Mesenchymal stem cell (in vitro differentiated cells and primary cell): ENCODE data around the gene MLKL.

Source experiments
- DNase-seq: peaks from one replicate; pipeline ENCODE4 v3.0.0-alpha.2; 2013
- H2AFZ ChIP-seq: one replicate; pipeline ENCODE4 v1.6.1; 2013; ENCODE audit warnings: low read depth, mild to moderate bottlenecking, control low read depth, inconsistent platforms, low read length, moderate library complexity
- H2AK5ac ChIP-seq: 2 replicates; pipeline ENCODE4 v1.6.1; 2013; ENCODE audit warnings: low read length, moderate library complexity, mild to moderate bottlenecking, inconsistent platforms; ENCODE audit not compliant: severe bottlenecking
- H2BK120ac ChIP-seq: one replicate; pipeline ENCODE4 v1.6.1; 2013; ENCODE audit warnings: low read depth, mild to moderate bottlenecking, inconsistent platforms, low read length, moderate library complexity
- H2BK12ac ChIP-seq, 2 experiments: one replicate each; pipeline ENCODE4 v1.6.1; 2013; ENCODE audit warnings: inconsistent platforms in 2 of 2, low read length in 2 of 2, mild to moderate bottlenecking in 2 of 2, moderate library complexity in 2 of 2, control low read depth in 1 of 2
- H2BK15ac ChIP-seq: one replicate; pipeline ENCODE4 v1.6.1; 2013; ENCODE audit warnings: mild to moderate bottlenecking, low read depth, inconsistent platforms; ENCODE audit not compliant: poor library complexity, severe bottlenecking
- H2BK5ac ChIP-seq: 2 replicates; pipeline ENCODE4 v1.6.1; 2013; ENCODE audit warnings: low read depth, mild to moderate bottlenecking, low read length, control low read depth, inconsistent platforms; ENCODE audit not compliant: poor library complexity, severe bottlenecking
- H3K14ac ChIP-seq, 2 experiments: one replicate each; pipeline ENCODE4 v1.6.1; 2013; ENCODE audit warnings: inconsistent platforms in 2 of 2, low read length in 2 of 2, control low read depth in 1 of 2, mild to moderate bottlenecking in 1 of 2, moderate library complexity in 1 of 2
- H3K18ac ChIP-seq, 2 experiments: one replicate each; pipeline ENCODE4 v1.6.1; 2013; ENCODE audit warnings: inconsistent platforms in 2 of 2, low read length in 2 of 2, control low read depth in 1 of 2, low read depth in 1 of 2, mild to moderate bottlenecking in 1 of 2
- H3K23ac ChIP-seq, 2 experiments: one replicate each; pipeline ENCODE4 v1.6.1; 2013; ENCODE audit warnings: inconsistent platforms in 2 of 2, low read length in 2 of 2, mild to moderate bottlenecking in 2 of 2, moderate library complexity in 2 of 2, control low read depth in 1 of 2
- H3K27ac ChIP-seq: 2 replicates; pipeline ENCODE4 v1.5.1; 2013; ENCODE audit warnings: mild to moderate bottlenecking, moderate library complexity, low read length, control low read depth, inconsistent platforms; ENCODE audit not compliant: poor library complexity, severe bottlenecking
- H3K27me3 ChIP-seq, 2 experiments: 2 replicates each; pipeline versions ENCODE4 v1.6.1 to v1.7.0; 2013; ENCODE audit warnings: low read length in 2 of 2, mild to moderate bottlenecking in 2 of 2, moderate library complexity in 2 of 2, control low read depth in 1 of 2, inconsistent platforms in 1 of 2; ENCODE audit not compliant: control insufficient read depth in 1 of 2, insufficient read depth in 1 of 2
- H3K36me3 ChIP-seq, 2 experiments: 2 replicates each; pipeline versions ENCODE4 v1.6.1 to v1.7.0; 2013; ENCODE audit warnings: low read length in 2 of 2, control low read depth in 1 of 2, inconsistent platforms in 1 of 2, low read depth in 1 of 2, mild to moderate bottlenecking in 1 of 2; ENCODE audit not compliant: insufficient read depth in 2 of 2, control insufficient read depth in 1 of 2
- H3K4ac ChIP-seq, 2 experiments: one replicate each; pipeline ENCODE4 v1.6.1; 2013; ENCODE audit warnings: inconsistent platforms in 2 of 2, low read length in 2 of 2, mild to moderate bottlenecking in 2 of 2, moderate library complexity in 2 of 2, control low read depth in 1 of 2, low read depth in 1 of 2
- H3K4me1 ChIP-seq: 2 replicates; pipeline ENCODE4 v1.6.1; 2013; ENCODE audit warnings: low read depth, low read length, control low read depth; ENCODE audit not compliant: control insufficient read depth, insufficient read depth
- H3K4me2 ChIP-seq: 2 replicates; pipeline ENCODE4 v1.6.1; 2013; ENCODE audit warnings: low read length, mild to moderate bottlenecking, inconsistent platforms; ENCODE audit not compliant: poor library complexity, severe bottlenecking
- H3K4me3 ChIP-seq, 2 experiments: 2 replicates each; pipeline versions ENCODE4 v1.5.1 to v1.7.0; 2013; ENCODE audit warnings: low read length in 2 of 2, mild to moderate bottlenecking in 2 of 2, control low read depth in 1 of 2, low read depth in 1 of 2; ENCODE audit not compliant: insufficient read depth in 1 of 2
- H3K79me1 ChIP-seq: replicated peaks from 2 replicates; pipeline ENCODE4 v1.6.1; 2013; ENCODE audit warnings: mild to moderate bottlenecking, control low read depth, low read length, inconsistent platforms; ENCODE audit not compliant: poor library complexity, severe bottlenecking
- H3K9ac ChIP-seq: 2 replicates; pipeline ENCODE4 v1.7.0; 2013; ENCODE audit warnings: mild to moderate bottlenecking, low read length, moderate library complexity
- H3K9me3 ChIP-seq: 2 replicates; pipeline ENCODE4 v1.7.0; 2013; ENCODE audit warnings: mild to moderate bottlenecking, low read length; ENCODE audit not compliant: control insufficient read depth
- H4K8ac ChIP-seq: one replicate; pipeline ENCODE4 v1.6.1; 2013; ENCODE audit warnings: inconsistent platforms, mild to moderate bottlenecking, low read length, moderate library complexity
- H4K91ac ChIP-seq: one replicate; pipeline ENCODE4 v1.6.1; 2013; ENCODE audit warnings: mild to moderate bottlenecking, low read length, inconsistent platforms
- whole genome bisulfite sequencing: methylation state at CpG from one replicate; pipeline ENCODE4 v1.1.7; 2013; ENCODE audit warnings: mixed read lengths; 5-methylcytosine and 5-hydroxymethylcytosine counted together

MLKL gene

DNA sequence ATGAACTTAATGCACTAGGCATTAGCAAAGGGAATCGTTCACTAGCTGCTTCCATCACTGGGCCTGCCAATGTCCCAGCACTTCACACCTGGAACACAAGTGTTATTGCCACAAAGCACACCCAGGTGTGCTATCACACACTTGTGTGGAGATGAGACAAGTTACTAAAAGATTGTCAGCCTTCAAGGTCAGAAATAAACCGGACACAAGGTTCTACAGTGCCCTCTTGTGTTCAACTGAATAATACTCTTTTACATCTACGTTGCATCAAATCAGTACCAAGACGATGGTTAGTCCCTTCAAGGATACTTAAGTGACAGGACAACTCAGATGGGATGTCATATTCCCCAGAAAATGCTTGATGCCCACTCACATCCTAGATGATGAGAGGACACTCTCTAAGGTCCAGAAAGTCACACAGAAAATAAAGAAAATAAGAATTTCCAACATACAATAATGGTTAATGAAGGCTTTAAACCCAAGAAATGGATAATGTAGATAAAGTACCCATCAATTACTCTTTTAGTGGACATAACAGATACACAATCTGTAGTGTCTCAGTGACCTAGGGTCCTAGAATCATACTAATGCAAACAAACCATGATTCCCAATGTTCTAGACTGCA lies 77.3 kb downstream of the MLKL start:
- Histone ChIP-seq H2BK15ac (no peak overlapping the region), H3K18ac (no peak overlapping the region), H3K79me1 (peaks cover 21% of the 10 kb centered on the region), H3K4me1 (peaks cover 15% of the 10 kb centered on the region), H3K36me3 (peaks cover 38 to 72% of the 10 kb centered on the region in 2 experiments), H3K27me3 (no peaks in the 10 kb centered on the region), H2BK120ac (no peak overlapping the region), H3K9me3 (no peaks in the 10 kb centered on the region), H3K4ac (no peak overlapping the region), H3K14ac (no peak overlapping the region), H4K91ac (no peak overlapping the region), H3K23ac (no peak overlapping the region), H2AFZ (no peak overlapping the region), H3K4me3 (no peak overlapping the region), H2BK12ac (no peak overlapping the region), H3K9ac (no peak overlapping the region), H3K4me2 (no peak overlapping the region), H2AK5ac (no peak overlapping the region), H2BK5ac (no peak overlapping the region), H4K8ac (no peak overlapping the region), H3K27ac (no peak overlapping the region)
- 49% methylated on average over 4 of the region's 4 CpGs for WGBS
- DNase-seq = peak; percentile 68

DNA sequence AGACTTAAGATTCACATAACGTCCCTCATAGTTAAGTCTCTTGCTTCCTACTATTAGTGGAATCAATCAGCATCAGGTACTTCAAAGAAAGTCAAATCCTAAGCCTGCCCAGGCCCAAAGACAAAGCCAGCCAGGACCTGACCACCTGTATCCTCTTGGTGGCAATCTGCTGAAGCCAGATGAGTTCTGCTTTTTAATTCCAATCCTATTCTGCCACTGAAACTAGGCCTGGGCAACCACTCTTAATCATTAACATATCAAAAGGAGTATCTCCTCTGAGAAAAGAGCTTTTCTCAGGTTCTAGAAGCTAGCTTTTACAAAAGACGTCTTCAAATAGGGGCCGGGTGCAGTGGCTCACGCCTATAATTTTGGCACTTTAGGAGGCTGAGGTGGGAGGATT lies 78.7 kb downstream of the MLKL start:
- no peak overlapping the region for H4K8ac ChIP-seq
- no peak overlapping the region for H2BK15ac ChIP-seq
- H3K27me3 ChIP-seq = no peaks in the 10 kb centered on the region
- H3K4me2 ChIP-seq = no peak overlapping the region
- no peak overlapping the region for H3K18ac ChIP-seq
- no peak overlapping the region for H3K23ac ChIP-seq
- no peak overlapping the region for H3K14ac ChIP-seq
- H2BK12ac ChIP-seq = no peak overlapping the region
- peaks cover 32 to 61% of the 10 kb centered on the region in 2 experiments for H3K36me3 ChIP-seq
- H2BK5ac ChIP-seq = no peak overlapping the region
- H2BK120ac ChIP-seq = no peak overlapping the region
- H3K9me3 ChIP-seq = no peaks in the 10 kb centered on the region
- H3K27ac ChIP-seq = no peak overlapping the region
- H3K79me1 ChIP-seq = peaks cover 17% of the 10 kb centered on the region
- no peak overlapping the region for H2AFZ ChIP-seq
- WGBS = 99% methylated on average over 4 of the region's 4 CpGs
- no peak overlapping the region for H2AK5ac ChIP-seq
- no peak overlapping the region for H3K4me3 ChIP-seq
- no peak for DNase-seq
- no peak overlapping the region for H3K4ac ChIP-seq
- H3K4me1 ChIP-seq = peaks cover 6% of the 10 kb centered on the region
- H4K91ac ChIP-seq = no peak overlapping the region
- H3K9ac ChIP-seq = no peak overlapping the region
